PFSK-1 (cell line): ENCODE results near the gene CCDC9B.

ENCODE experiments used
- POLR2AphosphoS5 ChIP-seq: IDR thresholded peaks from 2 replicates; pipeline ENCODE4 v1.6.1; 2012; ENCODE audit warnings: low read depth, mild to moderate bottlenecking, control low read depth, low read length, moderate library complexity
- TF ChIP-seq, protein P1 (sequence below), 2 experiments: IDR thresholded peaks; 2 replicates each; pipeline versions ENCODE4 v1.6.1 to v1.8.0; 2011 to 2012; ENCODE audit warnings: low read depth in 2 of 2, low read length in 2 of 2, control low read depth in 1 of 2, inconsistent platforms in 1 of 2, mild to moderate bottlenecking in 1 of 2, moderate library complexity in 1 of 2; ENCODE audit not compliant: insufficient read depth in 1 of 2

DNA sequence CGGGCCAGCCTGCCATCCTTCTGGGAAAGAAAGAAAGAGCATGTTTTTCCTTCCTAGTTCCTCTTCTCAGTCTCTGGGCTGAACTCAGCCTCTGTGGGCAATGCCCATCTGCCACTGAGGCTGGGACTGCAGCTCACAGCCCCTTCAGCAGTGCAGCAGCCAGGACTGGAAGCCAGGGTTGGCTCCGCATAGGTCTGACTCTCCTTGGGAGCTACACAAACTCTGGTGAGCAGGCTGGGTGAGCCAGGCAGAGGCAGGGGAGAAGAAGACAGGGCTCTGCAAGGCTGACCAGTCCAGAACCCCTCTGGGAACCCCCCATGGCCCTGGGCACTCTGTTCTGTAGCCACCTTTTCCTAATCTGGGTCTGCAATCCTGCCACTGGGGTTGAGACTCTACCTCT lies 20.9 kb upstream of the CCDC9B start:
- TF ChIP-seq, protein P1, sequence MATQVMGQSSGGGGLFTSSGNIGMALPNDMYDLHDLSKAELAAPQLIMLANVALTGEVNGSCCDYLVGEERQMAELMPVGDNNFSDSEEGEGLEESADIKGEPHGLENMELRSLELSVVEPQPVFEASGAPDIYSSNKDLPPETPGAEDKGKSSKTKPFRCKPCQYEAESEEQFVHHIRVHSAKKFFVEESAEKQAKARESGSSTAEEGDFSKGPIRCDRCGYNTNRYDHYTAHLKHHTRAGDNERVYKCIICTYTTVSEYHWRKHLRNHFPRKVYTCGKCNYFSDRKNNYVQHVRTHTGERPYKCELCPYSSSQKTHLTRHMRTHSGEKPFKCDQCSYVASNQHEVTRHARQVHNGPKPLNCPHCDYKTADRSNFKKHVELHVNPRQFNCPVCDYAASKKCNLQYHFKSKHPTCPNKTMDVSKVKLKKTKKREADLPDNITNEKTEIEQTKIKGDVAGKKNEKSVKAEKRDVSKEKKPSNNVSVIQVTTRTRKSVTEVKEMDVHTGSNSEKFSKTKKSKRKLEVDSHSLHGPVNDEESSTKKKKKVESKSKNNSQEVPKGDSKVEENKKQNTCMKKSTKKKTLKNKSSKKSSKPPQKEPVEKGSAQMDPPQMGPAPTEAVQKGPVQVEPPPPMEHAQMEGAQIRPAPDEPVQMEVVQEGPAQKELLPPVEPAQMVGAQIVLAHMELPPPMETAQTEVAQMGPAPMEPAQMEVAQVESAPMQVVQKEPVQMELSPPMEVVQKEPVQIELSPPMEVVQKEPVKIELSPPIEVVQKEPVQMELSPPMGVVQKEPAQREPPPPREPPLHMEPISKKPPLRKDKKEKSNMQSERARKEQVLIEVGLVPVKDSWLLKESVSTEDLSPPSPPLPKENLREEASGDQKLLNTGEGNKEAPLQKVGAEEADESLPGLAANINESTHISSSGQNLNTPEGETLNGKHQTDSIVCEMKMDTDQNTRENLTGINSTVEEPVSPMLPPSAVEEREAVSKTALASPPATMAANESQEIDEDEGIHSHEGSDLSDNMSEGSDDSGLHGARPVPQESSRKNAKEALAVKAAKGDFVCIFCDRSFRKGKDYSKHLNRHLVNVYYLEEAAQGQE (IDR thresholded peaks at IDR 0.05; ENCODE audit: insufficient read depth in 1 of 2, low read depth in 2 of 2, low read length in 2 of 2): no peak
- TF ChIP-seq POLR2AphosphoS5: no peak
